Suppressor macrophage (primary cell): ENCODE data around the gene ADAMTS4.
"Not testable (repeated sequence)": the region's sequence is repeated elsewhere in the genome, so short reads cannot be mapped to it uniquely, and the experiment has no call there.

Experiments
- DNase-seq, 4 experiments: peaks; one replicate each; pipeline ENCODE4 v3.0.0-alpha.2; 2020 to 2022
- total RNA-seq, 17 experiments: gene quantifications; one replicate each; lab custom pipeline; 2026; ENCODE audit warnings: mixed read lengths in 6 of 17, inconsistent platforms in 3 of 17; lab: John Stamatoyannopoulos, UW

ADAMTS4 gene
- total RNA-seq, result 0 to 60.3 (median 1.1) reads per million in 17 experiments

DNA sequence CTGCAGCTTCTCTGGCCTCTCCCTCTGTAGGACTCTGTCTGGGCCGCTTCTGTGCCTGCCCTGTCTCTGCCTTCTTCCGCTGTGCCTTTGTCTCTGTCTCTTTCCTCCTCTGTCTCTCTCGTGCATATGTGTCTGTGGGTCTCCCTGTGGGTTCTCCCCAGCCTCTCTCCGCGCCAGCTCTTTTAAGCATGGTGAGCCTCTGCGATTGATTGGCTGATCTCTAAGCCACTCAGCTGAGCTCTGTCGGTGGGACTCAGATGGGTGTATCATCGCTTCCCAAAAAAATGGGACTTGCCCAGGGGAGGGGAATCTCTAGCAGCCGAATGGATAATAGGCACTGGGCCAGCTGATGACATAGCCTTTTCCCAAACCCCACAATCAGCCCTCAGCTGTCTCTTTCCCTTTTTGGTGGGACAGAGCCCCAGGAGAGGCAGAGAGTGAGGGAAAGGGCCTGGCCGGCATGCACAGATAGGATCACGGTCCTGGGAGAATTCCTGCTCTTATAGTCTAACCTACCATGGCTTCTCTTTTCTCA, at the start of gene ADAMTS4:
Gene ADAMTS4 (minus strand): TSS at position 158 of the 535 bp plus-strand sequence. CDS start 427 bp downstream, outside the sequence.
- no peak for DNase-seq

- DNase-seq, result no peak
Observed at GRCh38 chr1:161244888-161245287, 46.0 kb upstream of the ADAMTS4 start.

DNA sequence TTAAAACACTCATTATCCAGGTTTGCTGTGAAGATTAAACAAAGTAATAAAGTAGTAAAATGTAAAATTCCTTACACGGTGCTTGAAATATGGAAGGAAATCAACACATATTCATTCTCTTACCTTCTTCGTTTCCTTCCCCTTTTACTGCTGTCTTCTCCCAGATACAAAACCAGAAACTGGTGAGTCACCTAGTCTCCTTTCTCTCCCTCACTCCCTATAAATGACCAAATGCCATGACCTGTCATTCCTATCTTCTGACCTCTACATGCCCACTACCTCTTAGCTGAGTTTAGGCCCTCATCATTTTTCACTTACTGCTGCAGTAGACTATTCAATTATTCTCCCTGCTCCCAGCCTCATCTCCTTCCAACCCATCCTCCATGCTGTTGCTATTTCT, 43.5 kb upstream of the ADAMTS4 start:
- peak in 1 of 4 experiments; percentile 34 for DNase-seq

DNA sequence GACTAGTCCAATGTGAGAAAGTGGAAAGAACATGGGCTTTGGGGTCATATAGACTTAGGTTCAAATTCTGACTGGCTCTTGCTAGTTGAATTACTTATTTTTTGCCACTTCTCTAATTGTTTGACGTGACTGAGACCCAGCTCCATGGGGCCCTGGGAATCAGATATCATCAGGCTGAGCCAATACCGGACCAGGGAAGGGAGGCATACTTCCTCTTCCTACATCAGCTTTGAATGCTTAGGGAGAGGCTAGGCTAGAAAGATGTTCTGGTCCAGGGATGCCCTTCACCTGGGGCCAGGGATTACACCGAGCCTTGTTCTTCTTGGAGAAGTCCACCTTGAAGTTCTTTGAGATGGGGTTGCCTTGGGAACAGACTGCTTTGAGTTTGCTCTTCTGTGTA, 42.8 kb upstream of the ADAMTS4 start:
- DNase-seq, result peak in 3 of 4 experiments; percentile 46 to 59 (median 49)

DNA sequence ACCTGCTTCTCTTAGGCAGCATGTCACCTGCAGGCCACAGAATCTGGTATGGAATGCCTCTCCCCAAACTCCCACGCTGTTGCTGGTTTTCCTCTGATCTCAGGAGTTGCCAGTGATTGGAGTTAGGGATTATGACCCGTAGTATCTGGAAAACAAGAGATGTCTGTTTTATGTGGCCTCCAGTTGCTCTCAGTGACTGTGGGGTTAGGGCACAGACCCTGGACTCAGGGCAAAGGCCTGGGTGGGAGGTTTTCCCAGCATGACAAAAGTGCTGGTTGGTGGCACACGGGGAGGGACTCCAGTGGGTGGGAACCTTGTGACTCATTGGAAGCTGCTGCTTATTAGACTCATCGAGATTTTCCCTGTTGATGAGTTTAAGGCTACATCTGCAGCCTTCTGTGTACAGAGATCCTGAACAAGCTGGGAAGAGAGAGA, 39.2 kb upstream of the ADAMTS4 start, which contains the start of gene NR1I3:
Gene NR1I3 (minus strand): TSS at position 165 of the 435 bp plus-strand sequence. CDS start 1,638 bp downstream, outside the sequence.
- no peak for DNase-seq

DNA sequence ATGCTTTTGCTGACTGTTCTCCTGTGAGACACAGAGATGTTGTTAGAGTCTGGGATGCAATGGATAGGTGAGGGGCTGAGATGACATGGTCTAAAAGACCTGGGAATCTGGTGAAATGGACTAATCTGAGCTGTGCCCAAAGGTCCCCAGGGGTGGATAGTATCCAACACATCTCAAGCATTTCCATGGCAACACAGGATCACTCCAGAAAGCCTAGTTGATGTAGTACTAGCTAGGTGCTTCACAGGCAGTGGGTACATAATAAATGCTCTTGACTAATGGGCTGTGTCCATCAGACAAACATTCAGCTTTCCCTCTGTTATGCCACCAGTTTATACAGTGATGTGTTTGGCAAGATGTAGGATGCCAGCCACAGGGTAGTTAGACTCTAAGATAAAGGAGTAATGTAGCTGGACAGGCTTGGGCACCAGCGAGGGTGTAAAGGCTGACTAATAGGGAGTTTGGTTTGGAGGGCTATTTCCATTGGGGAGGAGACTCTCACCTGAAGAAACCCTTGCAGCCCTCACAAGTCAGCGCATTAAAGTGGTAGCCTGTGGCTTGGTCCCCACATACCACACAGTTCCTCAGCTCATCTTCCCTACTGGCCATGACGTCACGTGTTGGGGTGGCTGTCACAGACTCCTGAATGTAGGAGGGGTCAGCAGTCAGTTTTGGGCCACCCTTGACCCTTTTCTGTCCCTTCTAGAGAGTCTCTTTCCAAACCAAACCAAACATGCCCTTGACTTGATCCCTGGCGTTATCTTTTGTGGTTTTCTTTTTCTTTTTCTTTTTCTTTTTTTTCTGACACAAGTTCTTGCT, 37.3 kb upstream of the ADAMTS4 start:
- DNase-seq, result no peak

GRCh38 chr1:161233102-161233501, 34.2 kb upstream of the ADAMTS4 start:
- DNase-seq, result no peak

- DNase-seq, result no peak
Observed at GRCh38 chr1:161230762-161231161, 31.9 kb upstream of the ADAMTS4 start.

DNA sequence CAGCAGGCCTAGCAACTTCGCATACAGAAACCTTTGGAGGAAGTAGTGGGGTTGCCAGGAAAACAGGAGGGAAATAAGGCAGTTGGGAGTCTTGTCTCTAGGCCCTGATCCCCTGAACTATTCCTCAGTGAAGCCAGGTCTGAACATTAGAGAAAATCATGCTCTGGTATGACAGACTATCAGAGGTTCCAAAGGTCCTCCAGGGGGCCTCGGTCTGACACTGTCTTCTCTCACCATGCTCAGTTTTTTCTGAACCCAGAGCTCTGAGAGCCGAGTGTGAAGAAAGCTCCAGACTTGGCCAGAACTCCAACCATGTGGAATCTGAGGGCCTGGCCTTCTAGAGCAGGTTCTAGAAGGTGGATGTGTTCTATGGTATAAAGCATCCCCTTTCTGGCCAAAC, 31.0 kb upstream of the ADAMTS4 start:
- no peak for DNase-seq

- no peak for DNase-seq
Observed at GRCh38 chr1:161228032-161228431, 29.2 kb upstream of the ADAMTS4 start.

GRCh38 chr1:161227196-161227871, 28.5 kb upstream of the ADAMTS4 start:
- DNase-seq, result peak; percentile 86 to 93 (median 90)

- no peak for DNase-seq
Observed at GRCh38 chr1:161226759-161227158, 27.9 kb upstream of the ADAMTS4 start.

GRCh38 chr1:161226320-161226711, 27.5 kb upstream of the ADAMTS4 start:
- DNase-seq, result no peak

GRCh38 chr1:161225534-161226319, 26.9 kb upstream of the ADAMTS4 start, which contains the start of gene TOMM40L:
Gene TOMM40L (plus strand): TSS chr1:161226060. CDS start chr1:161226490, 430 bp downstream.
- DNase-seq, result peak; percentile 97 to 100 (median 98)

- peak in 1 of 4 experiments; percentile 23 for DNase-seq
Observed at GRCh38 chr1:161225178-161225533, 26.3 kb upstream of the ADAMTS4 start.

DNA sequence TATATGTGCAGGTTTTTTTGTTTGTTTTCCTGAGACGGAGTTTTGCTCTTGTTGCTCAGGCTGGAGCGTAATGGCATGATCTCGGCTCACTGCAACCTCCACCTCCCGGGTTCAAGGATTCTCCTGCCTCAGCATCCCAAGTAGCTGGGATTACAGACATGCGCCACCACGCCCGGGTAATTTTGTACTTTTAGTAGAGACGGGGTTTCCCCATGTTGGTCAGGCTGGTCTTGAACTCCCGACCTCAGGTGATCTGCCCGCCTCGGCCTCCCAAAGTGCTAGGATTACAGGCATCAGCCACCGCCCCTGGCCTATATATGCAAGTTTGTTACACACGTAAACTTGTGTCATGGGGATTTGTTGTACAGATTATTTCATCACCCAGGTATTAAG, 25.8 kb upstream of the ADAMTS4 start:
- not testable (repeated sequence) for DNase-seq

DNA sequence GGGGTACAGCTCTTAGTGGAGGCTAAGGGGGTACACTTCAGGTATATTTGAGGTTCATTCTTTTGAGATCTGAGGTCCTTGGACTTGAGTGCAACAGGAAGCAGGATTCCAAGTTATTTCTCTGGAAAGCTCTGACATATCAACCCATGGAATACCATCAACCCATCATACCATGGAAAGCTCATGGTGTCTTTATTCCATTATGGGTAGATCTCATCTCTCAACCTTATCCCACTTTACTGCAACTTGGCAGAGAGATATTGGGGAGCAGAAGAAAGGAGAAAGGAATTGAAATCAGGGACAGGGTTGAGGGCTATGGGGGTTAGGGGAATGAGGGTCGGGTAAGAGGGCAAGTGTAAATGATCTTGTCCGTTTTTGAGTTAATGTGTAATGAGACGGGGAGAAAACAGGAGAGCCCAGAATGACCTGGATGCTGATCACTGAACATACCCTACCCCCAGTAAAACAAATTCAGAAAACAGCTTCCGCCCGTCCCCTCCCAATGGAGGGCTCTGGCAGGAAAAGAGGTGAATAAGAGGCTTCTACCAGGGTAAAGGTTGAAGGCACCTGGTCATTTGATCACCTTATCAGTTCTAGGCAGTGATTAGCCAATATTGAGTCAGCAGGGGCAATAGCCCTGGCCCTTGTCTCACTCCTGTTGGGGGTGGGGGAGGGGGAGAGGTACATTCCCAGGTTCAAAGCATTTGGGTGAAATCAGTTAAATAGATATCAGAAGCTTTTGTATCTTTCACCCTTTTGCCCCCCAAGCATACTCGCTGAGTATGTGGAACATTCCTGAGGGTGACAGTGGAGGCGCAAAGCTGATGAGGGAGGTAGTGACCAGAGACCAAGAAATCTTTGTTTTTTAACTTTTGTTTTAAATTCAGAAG, 25.2 kb upstream of the ADAMTS4 start:
- DNase-seq, result no peak

- no peak for DNase-seq
Observed at GRCh38 chr1:161222175-161223019, 23.5 kb upstream of the ADAMTS4 start.

DNA sequence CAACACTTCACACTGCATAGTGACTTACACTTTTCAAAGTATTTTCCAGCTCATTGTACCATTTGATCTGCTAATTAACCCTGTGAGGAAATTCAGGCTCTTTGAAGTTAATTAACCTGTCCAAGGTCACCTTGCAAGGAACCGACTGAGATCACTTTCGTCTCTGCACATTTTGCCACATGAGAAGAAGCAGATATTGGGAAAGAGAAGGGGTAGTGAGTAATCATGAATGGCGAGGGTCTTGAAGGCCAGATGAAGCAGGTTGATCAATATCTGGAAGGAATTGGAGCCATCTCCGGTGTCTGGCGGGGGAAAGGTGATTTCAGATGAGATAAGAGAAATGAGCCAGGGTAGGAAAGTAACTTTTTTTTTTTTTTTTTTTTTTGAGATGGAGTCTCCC, 21.1 kb upstream of the ADAMTS4 start:
- no peak for DNase-seq
